Measurements from ENCODE around the gene DPCD.

GRCh38 chr10:101630633-101630920 is 42.5 kb downstream of the DPCD start:
- TF ChIP-seq CTCF (IDR thresholded peaks at IDR 0.05), result no peak
- no peak for TF ChIP-seq POLR2AphosphoS5 (IDR thresholded peaks at IDR 0.05)
- TF ChIP-seq POLR2A (IDR thresholded peaks at IDR 0.05), result no peak
